H1 (cell line): ENCODE results near the gene STAT5A. TPM values are rescaled to one million over a fixed set of nuclear protein-coding genes. Genes with fewer than 3 reads are reported as not detected.

Experiments
- CTCF ChIA-PET: fragments of 300-600 bp; sonication (Branson Sonifier 250); formaldehyde crosslinking; loops from one replicate; lab custom pipeline; 2021; ENCODE audit not compliant: partially characterized antibody; lab: Charles Lee
- POLR2A ChIA-PET: fragments of 300-600 bp; sonication (Branson Sonifier 250); formaldehyde crosslinking; loops from one replicate; lab custom pipeline; 2021; ENCODE audit warnings: inconsistent platforms; ENCODE audit not compliant: partially characterized antibody; lab: Charles Lee
- DNase-seq, 2 experiments: peaks; one replicate each; pipeline versions ENCODE4 v3.0.0 to v3.0.0-alpha.2; 2010 to 2022; ENCODE audit warnings: low spot score in 2 of 2, low read depth in 1 of 2, mixed read lengths in 1 of 2
- FAIRE-seq: peaks from 2 replicates; lab custom pipeline; 2011; peaks lifted over from hg19 to GRCh38; lab: Jason Lieb, UNC
- H2AFZ ChIP-seq: 2 replicates; pipeline ENCODE4 v1.8.1; 2012; ENCODE audit warnings: low read length, inconsistent platforms
- H2AK5ac ChIP-seq: 2 replicates; pipeline ENCODE4 v1.6.1; 2013; ENCODE audit warnings: low read depth, low read length
- H2BK120ac ChIP-seq: replicated peaks from 2 replicates; pipeline ENCODE3; 2013; ENCODE audit warnings: low read depth, low read length, inconsistent platforms
- H2BK12ac ChIP-seq: 2 replicates; pipeline ENCODE4 v1.6.1; 2013; ENCODE audit warnings: low read depth, low read length
- H2BK15ac ChIP-seq: 2 replicates; pipeline ENCODE4 v1.6.1; 2013; ENCODE audit warnings: low read length
- H2BK20ac ChIP-seq: 2 replicates; pipeline ENCODE4 v1.6.1; 2013; ENCODE audit warnings: low read length
- H2BK5ac ChIP-seq: 2 replicates; pipeline ENCODE4 v1.6.1; 2013; ENCODE audit warnings: low read depth, low read length
- H3K14ac ChIP-seq: 2 replicates; pipeline ENCODE4 v1.6.1; 2013; ENCODE audit warnings: inconsistent platforms; ENCODE audit not compliant: insufficient read length
- H3K18ac ChIP-seq: 2 replicates; pipeline ENCODE4 v1.6.1; 2013; ENCODE audit warnings: low read length; ENCODE audit errors: extremely low read depth
- H3K23ac ChIP-seq: 2 replicates; pipeline ENCODE4 v1.6.1; 2013; ENCODE audit warnings: inconsistent platforms; ENCODE audit not compliant: insufficient read length
- H3K23me2 ChIP-seq: 2 replicates; pipeline ENCODE4 v1.6.1; 2013; ENCODE audit warnings: low read depth, low read length
- H3K27ac ChIP-seq: 2 replicates; pipeline ENCODE4 v1.6.1; 2011; ENCODE audit warnings: low read depth, low read length, inconsistent platforms
- H3K27me3 ChIP-seq, 4 experiments: replicated peaks in 1 of 4; 1 replicate in 1 of 4; 2 replicates in 3 of 4; pipeline versions ENCODE4 v1.6.1 to v1.8.1; 2011 to 2013; ENCODE audit warnings: low read length in 3 of 4, mild to moderate bottlenecking in 3 of 4, inconsistent platforms in 2 of 4, mixed read lengths in 2 of 4, moderate library complexity in 1 of 4; ENCODE audit not compliant: control insufficient read depth in 3 of 4, insufficient read depth in 3 of 4; ENCODE audit errors: extremely low read depth in 1 of 4
- H3K36me3 ChIP-seq, 4 experiments: 2 replicates each; pipeline versions ENCODE4 v1.6.1 to v1.8.1; 2011 to 2013; ENCODE audit warnings: mild to moderate bottlenecking in 4 of 4, low read length in 3 of 4, moderate library complexity in 2 of 4, control low read depth in 1 of 4, inconsistent platforms in 1 of 4; ENCODE audit not compliant: insufficient read depth in 4 of 4, control insufficient read depth in 2 of 4
- H3K4ac ChIP-seq: replicated peaks from 2 replicates; pipeline ENCODE3; 2013; ENCODE audit warnings: low read length, low read depth, mixed read lengths, inconsistent platforms; ENCODE audit not compliant: insufficient read length
- H3K4me1 ChIP-seq, 4 experiments: replicated peaks in 1 of 4; 1 replicate in 1 of 4; 2 replicates in 3 of 4; pipeline versions ENCODE4 v1.6.1 to v1.8.1; 2011 to 2013; ENCODE audit warnings: low read length in 3 of 4, inconsistent platforms in 2 of 4, mixed read lengths in 1 of 4; ENCODE audit not compliant: insufficient read depth in 4 of 4, control insufficient read depth in 3 of 4
- H3K4me2 ChIP-seq, 2 experiments: 2 replicates each; pipeline versions ENCODE4 v1.6.1 to v1.8.1; 2011 to 2013; ENCODE audit warnings: low read depth in 2 of 2, low read length in 2 of 2, control low read depth in 1 of 2, inconsistent platforms in 1 of 2, mild to moderate bottlenecking in 1 of 2; ENCODE audit not compliant: insufficient read depth in 1 of 2
- H3K4me3 ChIP-seq, 4 experiments: fragments of 200-600, 300-600 bp in 1 of 4; sonication (generic), shearing (Covaris generic), sonication (Bioruptor Twin) in 1 of 4; 2 replicates each; pipeline versions ENCODE4 v1.5.1 to v1.8.1; 2011 to 2016; ENCODE audit warnings: low read length in 4 of 4, low read depth in 3 of 4, control low read depth in 2 of 4, inconsistent platforms in 2 of 4, mild to moderate bottlenecking in 2 of 4, mixed read lengths in 1 of 4, moderate library complexity in 1 of 4; ENCODE audit not compliant: insufficient read depth in 2 of 4; ENCODE audit errors: extremely low read depth in 1 of 4
- H3K56ac ChIP-seq: replicated peaks from 2 replicates; pipeline ENCODE3; 2013; ENCODE audit warnings: low read depth, mild to moderate bottlenecking, mixed read lengths, low read length, inconsistent platforms; ENCODE audit not compliant: insufficient read length
- H3K79me1 ChIP-seq: 2 replicates; pipeline ENCODE4 v1.6.1; 2013; ENCODE audit warnings: low read depth, low read length, control low read depth
- H3K79me2 ChIP-seq, 2 experiments: 2 replicates each; pipeline versions ENCODE4 v1.6.1 to v1.8.1; 2012 to 2013; ENCODE audit warnings: low read length in 2 of 2, mild to moderate bottlenecking in 2 of 2, inconsistent platforms in 1 of 2; ENCODE audit not compliant: insufficient read depth in 2 of 2, control insufficient read depth in 1 of 2
- H3K9ac ChIP-seq, 4 experiments: replicated peaks in 1 of 4; 1 replicate in 1 of 4; 2 replicates in 3 of 4; pipeline versions ENCODE4 v1.6.1 to v1.8.1; 2011 to 2013; ENCODE audit warnings: low read depth in 3 of 4, low read length in 3 of 4, control low read depth in 2 of 4, mild to moderate bottlenecking in 2 of 4, moderate library complexity in 2 of 4, inconsistent platforms in 1 of 4; ENCODE audit errors: extremely low read depth in 1 of 4
- H3K9me3 ChIP-seq, 2 experiments: 2 replicates each; pipeline versions ENCODE4 v1.6.1 to v1.8.1; 2012 to 2013; ENCODE audit warnings: mild to moderate bottlenecking in 2 of 2, moderate library complexity in 2 of 2, control low read depth in 1 of 2, inconsistent platforms in 1 of 2, low read depth in 1 of 2, low read length in 1 of 2, mixed read lengths in 1 of 2; ENCODE audit not compliant: insufficient read depth in 2 of 2
- H4K20me1 ChIP-seq, 2 experiments: replicated peaks in 1 of 2; 2 replicates each; pipeline versions ENCODE3 to v1.8.1; 2011 to 2013; ENCODE audit warnings: inconsistent platforms in 2 of 2, low read length in 2 of 2, mild to moderate bottlenecking in 1 of 2; ENCODE audit not compliant: insufficient read depth in 2 of 2, control insufficient read depth in 1 of 2
- H4K5ac ChIP-seq: 2 replicates; pipeline ENCODE4 v1.6.1; 2013; ENCODE audit warnings: low read length, low read depth, mixed read lengths, inconsistent platforms; ENCODE audit not compliant: insufficient read length
- H4K8ac ChIP-seq: 2 replicates; pipeline ENCODE4 v1.8.0; 2013; ENCODE audit warnings: mild to moderate bottlenecking, moderate library complexity, low read length, inconsistent platforms; ENCODE audit not compliant: insufficient read depth; ENCODE audit errors: extremely low read depth
- H4K91ac ChIP-seq: replicated peaks from 2 replicates; pipeline ENCODE3; 2013; ENCODE audit warnings: low read length, mixed read lengths, inconsistent platforms; ENCODE audit not compliant: insufficient read length
- ASH2L ChIP-seq: fragments of 200-600, 300-600 bp; sonication (generic); IDR thresholded peaks from one replicate; pipeline ENCODE4 v1.7.1; 2017; ENCODE audit warnings: low read length
- CTBP2 ChIP-seq: IDR thresholded peaks from 2 replicates; pipeline ENCODE4 v1.7.0; 2011; ENCODE audit warnings: borderline replicate concordance, mild to moderate bottlenecking, moderate library complexity, mixed read lengths, low read length; ENCODE audit not compliant: insufficient read depth, insufficient read length
- JUND ChIP-seq: IDR thresholded peaks from 2 replicates; pipeline ENCODE4 v1.6.1; 2011; ENCODE audit warnings: mild to moderate bottlenecking, improper control_type of control experiment, low read length
- KDM4A ChIP-seq: IDR thresholded peaks from one replicate; pipeline ENCODE4 v1.7.1; 2012; ENCODE audit warnings: low read depth, mild to moderate bottlenecking, moderate library complexity, low read length, inconsistent platforms; ENCODE audit not compliant: severe bottlenecking
- POLR2AphosphoS5 ChIP-seq: IDR thresholded peaks from 2 replicates; pipeline ENCODE4 v1.6.1; 2011; ENCODE audit warnings: low read depth, low read length
- RBBP5 ChIP-seq: IDR thresholded peaks from 2 replicates; pipeline ENCODE4 v1.7.1; 2012; ENCODE audit warnings: low read depth, mild to moderate bottlenecking, inconsistent platforms, low read length, moderate library complexity, borderline replicate concordance
- TCF12 ChIP-seq: IDR thresholded peaks from 2 replicates; pipeline ENCODE4 v1.6.1; 2011; ENCODE audit warnings: low read depth, mild to moderate bottlenecking, low read length
- TEAD4 ChIP-seq: IDR thresholded peaks from 2 replicates; pipeline ENCODE4 v1.6.1; 2012; ENCODE audit warnings: low read depth, low read length, inconsistent platforms, mixed read lengths
- WGBS, 2 experiments: shearing (Covaris generic) in 1 of 2; methylation state at CpG; one replicate each; pipeline versions ENCODE4 v1.1.6 to v1.1.7; 2013 to 2015; ENCODE audit warnings: low lambda C conversion rate in 2 of 2, mixed read lengths in 2 of 2, inconsistent platforms in 1 of 2, low coverage in 1 of 2, missing lambda C conversion rate in 1 of 2; ENCODE audit not compliant: insufficient replicate concordance in 2 of 2, insufficient coverage in 1 of 2, insufficient read length in 1 of 2; ENCODE audit errors: extremely low coverage in 1 of 2, missing lambda C conversion rate in 1 of 2; 5-methylcytosine and 5-hydroxymethylcytosine counted together
- polyA plus RNA-seq, 7 experiments: library from polyadenylated mRNA; depleted of rRNA in 3 of 7; stranded (reverse) in 5 of 7; unstranded in 2 of 7; fragments of >200 nt in 5 of 7; fragments of 200-250 nt in 2 of 7; gene quantifications; 1 replicate in 5 of 7; 2 replicates in 1 of 7; 4 replicates in 1 of 7; pipeline versions ENCODE4 v1.2.1 to v1.2.3, GENCODE V29; 2011 to 2013; ENCODE audit warnings: missing spikeins in 2 of 7, mixed read lengths in 2 of 7
- total RNA-seq: library from RNA; stranded (reverse); fragmentation: NEBNext Ultra II Directional; extraction: Animal tissue kit (Norgen Biotek cat#: 25700); gene quantifications from 2 replicates; pipeline ENCODE4 v1.2.1, GENCODE V29; 2021
- TF ChIP-seq, protein P1 (sequence below): IDR thresholded peaks from 2 replicates; pipeline ENCODE4 v1.6.1; 2012; ENCODE audit warnings: inconsistent platforms
- TF ChIP-seq, protein P2 (sequence below): IDR thresholded peaks from 2 replicates; pipeline ENCODE4 v1.6.1; 2012; ENCODE audit warnings: inconsistent platforms

The STAT5A gene
- total and polyA plus RNA-seq, 2 of the 8 experiments (the other 6 are each of a cell fraction or from before 2014, with no cell fraction given), result 4.2 to 5.4 TPM

DNA sequence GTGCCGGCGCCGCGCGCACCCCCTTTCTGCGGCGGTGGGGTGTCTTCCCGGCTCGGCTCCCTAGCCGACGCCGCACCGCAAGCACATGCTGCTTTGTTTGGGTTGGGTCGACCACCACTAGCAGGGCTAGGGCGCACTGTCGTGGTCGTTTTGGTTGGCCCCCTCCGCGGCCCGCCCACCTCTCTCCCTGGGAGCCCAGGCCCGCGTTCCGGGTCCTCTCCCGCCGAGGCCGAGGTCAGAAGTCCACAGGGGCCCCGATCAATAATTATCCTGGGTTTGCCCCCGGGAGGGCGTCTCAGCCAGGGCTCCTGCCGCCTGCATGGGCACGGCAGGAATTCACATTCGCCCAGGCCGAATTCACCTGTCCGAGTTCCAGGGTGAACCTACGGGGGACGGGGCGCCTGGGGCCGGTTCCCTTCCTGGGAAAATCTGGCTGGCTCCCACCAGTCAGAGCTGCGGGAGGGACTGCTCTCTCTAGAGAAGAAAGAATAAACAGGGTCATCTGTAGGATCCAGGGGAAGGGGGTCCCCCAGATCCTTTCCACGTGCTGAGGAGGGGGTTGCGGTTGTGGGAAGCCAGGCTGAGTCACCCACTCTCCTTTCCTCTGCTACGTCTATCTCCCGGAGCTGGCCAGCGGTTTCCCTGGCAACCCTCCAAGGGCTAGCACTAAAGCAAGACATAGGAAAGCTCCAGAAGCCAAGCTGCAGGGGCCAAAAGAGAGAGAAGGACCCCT lies 11.5 kb upstream of the STAT5A start:
- H4K20me1 ChIP-seq, result no peaks in the 10 kb centered on the region
- H2BK15ac ChIP-seq, result no peak overlapping the region
- ChIA-PET POLR2A (interaction anchor here (0.6 to 1.4 kb wide), 9 partner anchors 9 to 1629 kb away, joined by 3 to 4 read pairs (median 3); partner anchors contain the start of genes SMARCE1 and STAT5A), CTCF (interaction anchor here (0.8 to 5.0 kb wide), 9 partner anchors 15 to 250 kb away, joined by 3 to 26 read pairs (median 4); no protein-coding TSS in a partner anchor)
- H3K36me3 ChIP-seq, result no peaks in the 10 kb centered on the region
- peak overlapping the region; percentile 57 for H4K5ac ChIP-seq
- no peak overlapping the region for H3K23ac ChIP-seq
- peak overlapping the region; percentile 68 to 91 for H3K4me2 ChIP-seq
- peak overlapping the region; percentile 78; the same call in 1 of the 2 replicates for H3K18ac ChIP-seq
- peaks cover 8% of the 10 kb centered on the region; the same call in 1 of the 2 replicates for H3K23me2 ChIP-seq
- H2BK20ac ChIP-seq, result no peak overlapping the region
- no peak overlapping the region for H4K91ac ChIP-seq
- DNase-seq, result peak in 1 of 2 experiments; percentile 82
- H3K4me3 ChIP-seq, result peak overlapping the region; percentile 52 to 92 (median 60)
- no peak overlapping the region for H2BK5ac ChIP-seq
- peak overlapping the region; percentile 95; the same call in 1 of the 2 replicates for H4K8ac ChIP-seq
- H3K79me1 ChIP-seq, result peaks cover 5% of the 10 kb centered on the region; the same call in 1 of the 2 replicates
- no peak for FAIRE-seq
- no peak overlapping the region for H3K14ac ChIP-seq
- no peak overlapping the region for H2BK120ac ChIP-seq
- no peak overlapping the region for H2AK5ac ChIP-seq
- H3K4me1 ChIP-seq, result peaks cover 6 to 20% (median 12%) of the 10 kb centered on the region in 4 experiments; a peak in 6 of 7 replicates
- 4% methylated on average over 40 of the region's 44 CpGs; no CpG with 5 or more reads in 1 of the 2 experiments for WGBS, 2 experiments
- H2AFZ ChIP-seq, result no peak overlapping the region
- peaks cover 0 to 4% (median 2%) of the 10 kb centered on the region in 4 experiments; a peak in 1 of 7 replicates for H3K27me3 ChIP-seq
- no peak overlapping the region for H3K4ac ChIP-seq
- H3K79me2 ChIP-seq, result peaks cover 0 to 35% of the 10 kb centered on the region in 2 experiments; a peak in 2 of 4 replicates
- H3K56ac ChIP-seq, result no peak overlapping the region
- no peaks in the 10 kb centered on the region for H3K9me3 ChIP-seq
- H3K9ac ChIP-seq, result peak overlapping the region; percentile 1 to 93 (median 77); a peak in 6 of 7 replicates
- H3K27ac ChIP-seq, result peak overlapping the region; percentile 61; the same call in 1 of the 2 replicates
- H2BK12ac ChIP-seq, result no peak overlapping the region
- TF ChIP-seq ASH2L, result peak; percentile 78
- TF ChIP-seq TEAD4, result 0 out of 2 replicates have a peak, but pooled peaks have one; percentile 39
- TF ChIP-seq KDM4A, result peak; percentile 57
- TF ChIP-seq TCF12, result no peak
- TF ChIP-seq RBBP5, result no peak
- TF ChIP-seq, protein P1, sequence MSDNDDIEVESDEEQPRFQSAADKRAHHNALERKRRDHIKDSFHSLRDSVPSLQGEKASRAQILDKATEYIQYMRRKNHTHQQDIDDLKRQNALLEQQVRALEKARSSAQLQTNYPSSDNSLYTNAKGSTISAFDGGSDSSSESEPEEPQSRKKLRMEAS, result peak; percentile 83
- TF ChIP-seq CTBP2, result no peak
- no peak for TF ChIP-seq POLR2AphosphoS5
- TF ChIP-seq, protein P2, sequence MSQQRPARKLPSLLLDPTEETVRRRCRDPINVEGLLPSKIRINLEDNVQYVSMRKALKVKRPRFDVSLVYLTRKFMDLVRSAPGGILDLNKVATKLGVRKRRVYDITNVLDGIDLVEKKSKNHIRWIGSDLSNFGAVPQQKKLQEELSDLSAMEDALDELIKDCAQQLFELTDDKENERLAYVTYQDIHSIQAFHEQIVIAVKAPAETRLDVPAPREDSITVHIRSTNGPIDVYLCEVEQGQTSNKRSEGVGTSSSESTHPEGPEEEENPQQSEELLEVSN, result peak; percentile 61; the same call in 1 of the 2 replicates
- TF ChIP-seq JUND, result 0 out of 2 replicates have a peak, but pooled peaks have one; percentile 9
